GM21737 (cell line): Measurements from ENCODE around the gene NCK2.

Experiments used
- ATAC-seq: cut with Tn5 transposase; IDR thresholded peaks from one replicate; pipeline ENCODE4 v1.9.1; 2021; ENCODE audit warnings: mild to moderate bottlenecking, moderate library complexity; ENCODE audit not compliant: unreplicated experiment

Gene NCK2

GRCh38 chr2:105808423-105809096 is 63.8 kb downstream of the NCK2 start:
- ATAC-seq = no peak

GRCh38 chr2:105809097-105809473 is 64.4 kb downstream of the NCK2 start:
- ATAC-seq = no peak

GRCh38 chr2:105809723-105810122 is 65.0 kb downstream of the NCK2 start:
- no peak for ATAC-seq

GRCh38 chr2:105812180-105813044 is 67.7 kb downstream of the NCK2 start:
- ATAC-seq = peak; percentile 83

- no peak for ATAC-seq
Observed at GRCh38 chr2:105813045-105813315, 68.3 kb downstream of the NCK2 start.

GRCh38 chr2:105813405-105813804 is 68.7 kb downstream of the NCK2 start:
- no peak for ATAC-seq

- no peak for ATAC-seq
Observed at GRCh38 chr2:105814291-105814940, 69.7 kb downstream of the NCK2 start.

GRCh38 chr2:105815401-105815800 is 70.7 kb downstream of the NCK2 start:
- ATAC-seq = no peak

- ATAC-seq = no peak
Observed at GRCh38 chr2:105820151-105820550, 75.4 kb downstream of the NCK2 start.

- no peak for ATAC-seq
Observed at GRCh38 chr2:105820691-105821090, 76.0 kb downstream of the NCK2 start.

- ATAC-seq = no peak
Observed at GRCh38 chr2:105821428-105822125, 76.9 kb downstream of the NCK2 start.

GRCh38 chr2:105822186-105822585 is 77.5 kb downstream of the NCK2 start:
- peak; percentile 94 for ATAC-seq

- ATAC-seq = no peak
Observed at GRCh38 chr2:105824446-105824845, 79.7 kb downstream of the NCK2 start.

GRCh38 chr2:105827351-105828096 is 82.8 kb downstream of the NCK2 start:
- ATAC-seq = no peak

- ATAC-seq = no peak
Observed at GRCh38 chr2:105828558-105828957, 83.8 kb downstream of the NCK2 start.

- ATAC-seq = peak; percentile 69
Observed at GRCh38 chr2:105834931-105835330, 90.2 kb downstream of the NCK2 start.

- ATAC-seq = no peak
Observed at GRCh38 chr2:105836341-105836740, 91.6 kb downstream of the NCK2 start.

- no peak for ATAC-seq
Observed at GRCh38 chr2:105836840-105837692, 92.4 kb downstream of the NCK2 start.

GRCh38 chr2:105839793-105840192 is 95.1 kb downstream of the NCK2 start:
- ATAC-seq = no peak

GRCh38 chr2:105840933-105841332 is 96.2 kb downstream of the NCK2 start:
- ATAC-seq = no peak
